Neural progenitor cell (in vitro differentiated cells): ENCODE data around the gene CERS6. TPM values are rescaled to one million over a fixed set of nuclear protein-coding genes. Genes with fewer than 3 reads are reported as not detected.
"Not testable (repeated sequence)": the region's sequence is repeated elsewhere in the genome, so short reads cannot be mapped to it uniquely, and the experiment has no call there.

Source experiments
- DNase-seq: peaks from one replicate; pipeline ENCODE4 v3.0.0-alpha.2; 2016; ENCODE audit warnings: low spot score
- H2AFZ ChIP-seq: fragments of 200-600 bp; sonication (generic); replicated peaks from 2 replicates; pipeline ENCODE4 v1.6.1; 2016; ENCODE audit warnings: antibody characterized with exemption
- H3F3A ChIP-seq: fragments of 200-600 bp; sonication (generic); 2 replicates; pipeline ENCODE4 v1.6.1; 2016; ENCODE audit warnings: antibody characterized with exemption, low read depth
- H3K27ac ChIP-seq: fragments of 200-600 bp; sonication (generic); 2 replicates; pipeline ENCODE4 v1.5.1; 2016; ENCODE audit warnings: mild to moderate bottlenecking
- H3K27me3 ChIP-seq: fragments of 200-600 bp; sonication (generic); 2 replicates; pipeline ENCODE4 v1.6.1; 2016; ENCODE audit warnings: mild to moderate bottlenecking, moderate library complexity
- H3K36me3 ChIP-seq: fragments of 200-600 bp; sonication (generic); 2 replicates; pipeline ENCODE4 v1.5.1; 2016
- H3K4me1 ChIP-seq: fragments of 200-600 bp; sonication (generic); 2 replicates; pipeline ENCODE4 v1.6.1; 2016; ENCODE audit warnings: mixed run types
- H3K4me2 ChIP-seq: fragments of 200-600 bp; sonication (generic); 2 replicates; pipeline ENCODE4 v1.6.1; 2016
- H3K4me3 ChIP-seq: fragments of 200-600 bp; sonication (generic); 2 replicates; pipeline ENCODE4 v1.5.1; 2016
- H3K79me2 ChIP-seq: fragments of 200-600 bp; sonication (generic); 2 replicates; pipeline ENCODE4 v1.6.1; 2016; ENCODE audit warnings: low read depth
- H3K9ac ChIP-seq: fragments of 200-600 bp; sonication (generic); 2 replicates; pipeline ENCODE4 v1.6.1; 2016
- H3K9me3 ChIP-seq: fragments of 200-600 bp; sonication (generic); 2 replicates; pipeline ENCODE4 v1.5.1; 2016; ENCODE audit warnings: low read depth
- H4K20me1 ChIP-seq: fragments of 200-600 bp; sonication (generic); 2 replicates; pipeline ENCODE4 v1.6.1; 2016; ENCODE audit warnings: low read depth
- H3K27ac Mint-ChIP-seq: 3 replicates; pipeline ENCODE4 v1.8.0; 2021; ENCODE audit warnings: mixed read lengths
- H3K27me3 Mint-ChIP-seq: 2 replicates; pipeline ENCODE4 v1.8.0; 2022; ENCODE audit warnings: low read depth, mild to moderate bottlenecking, inconsistent platforms, moderate library complexity, mixed read lengths; ENCODE audit not compliant: insufficient read depth
- H3K36me3 Mint-ChIP-seq: 3 replicates; pipeline ENCODE4 v1.8.0; 2021; ENCODE audit warnings: mixed read lengths
- H3K4me1 Mint-ChIP-seq: 3 replicates; pipeline ENCODE4 v1.8.0; 2021; ENCODE audit warnings: mixed read lengths
- H3K4me3 Mint-ChIP-seq: 3 replicates; pipeline ENCODE4 v1.8.0; 2021; ENCODE audit warnings: mild to moderate bottlenecking, moderate library complexity, mixed read lengths
- H3K9me3 Mint-ChIP-seq: 3 replicates; pipeline ENCODE4 v1.8.0; 2020; ENCODE audit warnings: mixed read lengths
- EZH2 ChIP-seq: fragments of 200-600 bp; sonication (generic); IDR thresholded peaks from 2 replicates; pipeline ENCODE4 v1.6.1; 2017; ENCODE audit warnings: antibody characterized with exemption, mild to moderate bottlenecking, moderate library complexity
- EZH2phosphoT487 ChIP-seq: fragments of 200-600 bp; sonication (generic); IDR thresholded peaks from 2 replicates; pipeline ENCODE4 v1.6.1; 2017; ENCODE audit warnings: antibody characterized with exemption
- total RNA-seq: library from RNA; depleted of rRNA; stranded (reverse); fragments of >200 nt; gene quantifications from 2 replicates; pipeline ENCODE4 v1.2.3, GENCODE V29; 2015; ENCODE audit warnings: low replicate concordance
- TF ChIP-seq, protein P1 (sequence below): fragments of 200-600 bp; sonication (generic); IDR thresholded peaks from 2 replicates; pipeline ENCODE4 v1.5.1; 2017; ENCODE audit warnings: antibody characterized with exemption, mild to moderate bottlenecking

Gene CERS6
- total RNA-seq, 1 donor from 2014 or later, result 50.8 TPM

DNA sequence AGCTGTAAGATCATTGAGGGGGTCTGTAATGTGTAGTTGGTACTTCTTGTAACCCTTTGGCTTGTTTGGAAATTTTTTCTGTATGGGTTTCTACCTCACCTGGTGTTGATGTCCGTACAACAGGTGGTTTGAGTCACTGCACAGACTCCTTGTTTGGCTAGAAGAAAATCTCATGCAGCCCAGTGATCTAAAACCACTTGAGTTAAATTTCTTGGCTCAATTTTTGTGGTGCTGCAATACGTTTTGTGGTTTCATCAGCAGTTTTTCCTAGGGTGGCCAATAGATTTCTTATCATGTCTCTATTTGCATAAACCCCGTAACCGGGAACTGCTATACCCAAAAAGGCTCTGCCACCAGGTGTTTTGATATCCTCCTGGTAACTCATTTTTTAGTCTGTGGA is 43.4 kb downstream of the CERS6 start:
- no peak for TF ChIP-seq EZH2
- TF ChIP-seq, protein P1, sequence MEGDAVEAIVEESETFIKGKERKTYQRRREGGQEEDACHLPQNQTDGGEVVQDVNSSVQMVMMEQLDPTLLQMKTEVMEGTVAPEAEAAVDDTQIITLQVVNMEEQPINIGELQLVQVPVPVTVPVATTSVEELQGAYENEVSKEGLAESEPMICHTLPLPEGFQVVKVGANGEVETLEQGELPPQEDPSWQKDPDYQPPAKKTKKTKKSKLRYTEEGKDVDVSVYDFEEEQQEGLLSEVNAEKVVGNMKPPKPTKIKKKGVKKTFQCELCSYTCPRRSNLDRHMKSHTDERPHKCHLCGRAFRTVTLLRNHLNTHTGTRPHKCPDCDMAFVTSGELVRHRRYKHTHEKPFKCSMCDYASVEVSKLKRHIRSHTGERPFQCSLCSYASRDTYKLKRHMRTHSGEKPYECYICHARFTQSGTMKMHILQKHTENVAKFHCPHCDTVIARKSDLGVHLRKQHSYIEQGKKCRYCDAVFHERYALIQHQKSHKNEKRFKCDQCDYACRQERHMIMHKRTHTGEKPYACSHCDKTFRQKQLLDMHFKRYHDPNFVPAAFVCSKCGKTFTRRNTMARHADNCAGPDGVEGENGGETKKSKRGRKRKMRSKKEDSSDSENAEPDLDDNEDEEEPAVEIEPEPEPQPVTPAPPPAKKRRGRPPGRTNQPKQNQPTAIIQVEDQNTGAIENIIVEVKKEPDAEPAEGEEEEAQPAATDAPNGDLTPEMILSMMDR, result no peak
- no peak for TF ChIP-seq EZH2phosphoT487
- Mint-ChIP-seq H3K9me3 (peaks cover 17% of the 10 kb centered on the region), H3K27ac (no peak overlapping the region), H3K36me3 (peaks cover 27% of the 10 kb centered on the region), H3K4me3 (no peak overlapping the region), H3K27me3 (peaks cover 2% of the 10 kb centered on the region), H3K4me1 (no peaks in the 10 kb centered on the region)
- H4K20me1 ChIP-seq, result no peaks in the 10 kb centered on the region
- no peak overlapping the region for H3K4me3 ChIP-seq
- H3K36me3 ChIP-seq, result no peaks in the 10 kb centered on the region
- no peaks in the 10 kb centered on the region for H3K27me3 ChIP-seq
- no peak overlapping the region for H3K9ac ChIP-seq
- H3F3A ChIP-seq, result no peaks in the 10 kb centered on the region
- H3K4me2 ChIP-seq, result no peak overlapping the region
- no peaks in the 10 kb centered on the region for H3K4me1 ChIP-seq
- DNase-seq, result no peak
- H3K79me2 ChIP-seq, result peaks cover 85% of the 10 kb centered on the region
- H2AFZ ChIP-seq, result no peak overlapping the region
- H3K27ac ChIP-seq, result no peak overlapping the region
- H3K9me3 ChIP-seq, result no peaks in the 10 kb centered on the region

DNA sequence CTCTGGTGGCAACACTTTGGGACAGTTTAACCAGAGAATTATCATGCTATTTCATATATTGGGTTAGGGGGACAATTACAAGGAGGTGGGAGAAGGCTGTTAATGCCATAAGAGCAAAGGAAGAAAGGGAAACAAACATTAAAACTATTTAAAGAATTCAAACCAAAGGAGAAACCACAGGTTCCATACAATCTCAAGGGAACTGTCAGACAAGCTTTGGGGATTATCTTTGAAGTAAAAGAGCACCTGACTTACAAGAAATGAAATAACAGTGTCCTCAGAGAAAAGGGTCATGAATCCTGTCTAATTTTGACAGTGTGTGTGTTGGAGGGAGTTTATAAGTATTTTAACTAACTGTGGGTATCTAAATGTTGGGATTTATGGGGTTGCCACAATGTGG is 44.4 kb downstream of the CERS6 start:
- no peak for DNase-seq
- H3K9ac ChIP-seq, result no peak overlapping the region
- peaks cover 79% of the 10 kb centered on the region for H3K79me2 ChIP-seq
- H3K4me2 ChIP-seq, result no peak overlapping the region
- Mint-ChIP-seq H3K36me3 (peaks cover 23% of the 10 kb centered on the region), H3K4me3 (no peak overlapping the region), H3K27ac (no peak overlapping the region), H3K4me1 (peaks cover 3% of the 10 kb centered on the region), H3K9me3 (peaks cover 20% of the 10 kb centered on the region), H3K27me3 (peaks cover 2% of the 10 kb centered on the region)
- no peaks in the 10 kb centered on the region for H3K36me3 ChIP-seq
- no peaks in the 10 kb centered on the region for H3F3A ChIP-seq
- H4K20me1 ChIP-seq, result no peaks in the 10 kb centered on the region
- H3K27me3 ChIP-seq, result no peaks in the 10 kb centered on the region
- H3K4me1 ChIP-seq, result peaks cover 2% of the 10 kb centered on the region
- TF ChIP-seq, protein P1, result no peak
- TF ChIP-seq EZH2, result no peak
- TF ChIP-seq EZH2phosphoT487, result no peak
- no peak overlapping the region for H3K27ac ChIP-seq
- H2AFZ ChIP-seq, result no peak overlapping the region
- H3K4me3 ChIP-seq, result no peak overlapping the region
- H3K9me3 ChIP-seq, result no peaks in the 10 kb centered on the region

DNA sequence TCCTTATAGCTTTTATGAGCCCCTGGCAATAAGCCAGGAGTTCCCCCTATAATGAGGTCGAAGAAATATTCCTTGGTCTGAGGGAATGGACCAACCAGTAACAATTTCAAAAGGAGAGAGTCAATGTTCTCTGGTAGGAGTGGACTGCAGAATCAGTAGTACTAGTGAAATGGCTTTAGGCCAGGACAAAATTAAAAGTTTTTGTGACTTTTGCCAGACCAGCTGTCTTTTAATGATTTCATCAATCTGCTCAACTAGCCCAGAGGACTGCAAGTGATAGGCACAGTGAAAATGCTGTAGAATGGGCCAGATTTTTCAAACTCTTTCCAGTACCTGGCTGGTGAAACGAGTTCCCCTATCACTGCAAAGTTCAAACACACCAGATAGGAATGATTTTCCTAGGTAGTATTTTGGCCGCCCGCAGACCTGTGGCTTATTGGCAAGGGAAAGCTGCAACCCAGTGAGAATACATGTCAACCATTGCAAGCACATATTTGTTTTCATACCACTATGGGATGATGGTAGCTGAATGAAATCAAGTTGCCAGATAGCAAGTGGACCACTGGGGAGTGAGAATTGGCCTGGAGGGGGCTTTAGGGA is 45.5 kb downstream of the CERS6 start:
- peaks cover 16% of the 10 kb centered on the region for H3K36me3 Mint-ChIP-seq
- no peak for DNase-seq
- no peak overlapping the region for H3K27ac ChIP-seq
- no peaks in the 10 kb centered on the region for H3K36me3 ChIP-seq
- no peak overlapping the region for H3K4me3 Mint-ChIP-seq
- TF ChIP-seq, protein P1, result no peak
- TF ChIP-seq EZH2, result no peak
- TF ChIP-seq EZH2phosphoT487, result no peak
- H4K20me1 ChIP-seq, result peaks cover 8% of the 10 kb centered on the region
- H3K9me3 ChIP-seq, result no peaks in the 10 kb centered on the region
- no peak overlapping the region for H3K9ac ChIP-seq
- peaks cover 20% of the 10 kb centered on the region for H3K9me3 Mint-ChIP-seq
- no peak overlapping the region for H3K4me3 ChIP-seq
- peaks cover 2% of the 10 kb centered on the region for H3K27me3 Mint-ChIP-seq
- peaks cover 82% of the 10 kb centered on the region for H3K79me2 ChIP-seq
- H3K4me2 ChIP-seq, result no peak overlapping the region
- H3F3A ChIP-seq, result no peaks in the 10 kb centered on the region
- no peaks in the 10 kb centered on the region for H3K27me3 ChIP-seq
- H3K4me1 ChIP-seq, result peaks cover 12% of the 10 kb centered on the region
- H3K27ac Mint-ChIP-seq, result no peak overlapping the region
- H3K4me1 Mint-ChIP-seq, result peaks cover 11% of the 10 kb centered on the region
- no peak overlapping the region for H2AFZ ChIP-seq

DNA sequence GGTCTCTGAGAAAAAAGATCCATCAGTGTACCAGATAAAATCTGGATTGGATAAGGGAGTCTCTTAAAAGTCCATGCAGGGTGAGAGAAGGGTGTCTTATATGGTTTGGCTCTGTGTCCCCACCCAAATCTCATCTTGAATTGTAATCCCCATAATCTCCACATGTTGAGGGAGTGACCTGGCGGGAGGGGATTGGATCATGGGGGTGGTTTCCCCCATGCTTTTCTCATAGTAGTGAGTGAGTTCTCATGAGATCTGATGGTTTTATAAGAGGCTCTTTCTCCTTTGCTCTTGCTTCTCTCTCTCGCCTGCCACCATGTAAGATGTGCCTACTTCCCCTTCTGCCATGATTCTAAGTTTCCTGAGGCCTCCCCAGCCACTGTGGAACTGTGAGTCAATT is 46.8 kb downstream of the CERS6 start:
- H3K9me3 ChIP-seq, H3K4me2 ChIP-seq, H2AFZ ChIP-seq, H3K9ac ChIP-seq, H3K27ac ChIP-seq, H3K27me3 ChIP-seq, H3F3A ChIP-seq, H3K27ac Mint-ChIP-seq, H3K4me3 ChIP-seq, H3K27me3 Mint-ChIP-seq, DNase-seq, H3K4me3 Mint-ChIP-seq, H3K36me3 ChIP-seq: not testable (repeated sequence)
- Histone ChIP-seq H3K79me2 (peaks cover 83% of the 10 kb centered on the region), H3K4me1 (peaks cover 12% of the 10 kb centered on the region), H4K20me1 (peaks cover 16% of the 10 kb centered on the region)
- Mint-ChIP-seq H3K36me3 (peaks cover 12% of the 10 kb centered on the region), H3K9me3 (peaks cover 20% of the 10 kb centered on the region), H3K4me1 (peaks cover 11% of the 10 kb centered on the region)
